ENCODE data around the gene MRPL44.

DNA sequence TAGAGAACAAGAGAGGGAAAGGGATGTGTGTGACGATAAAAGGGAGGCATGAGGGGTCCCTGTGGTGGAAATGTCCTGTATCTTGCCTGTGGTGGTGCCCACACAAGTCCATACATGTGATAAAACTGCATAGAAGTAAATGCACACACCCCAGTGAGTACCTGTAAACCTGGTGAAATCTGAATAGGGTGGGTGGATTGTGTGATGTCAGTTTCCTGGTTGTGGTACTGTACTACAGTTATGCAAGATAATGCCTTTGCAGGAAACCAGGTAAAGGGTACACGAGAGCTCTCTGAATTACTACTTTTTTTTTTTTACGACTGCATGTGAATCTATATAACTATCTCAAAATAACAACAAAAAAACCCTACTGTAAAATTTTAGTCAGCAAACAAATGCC, 59.7 kb downstream of the MRPL44 start:
- TF ChIP-seq, protein P1, sequence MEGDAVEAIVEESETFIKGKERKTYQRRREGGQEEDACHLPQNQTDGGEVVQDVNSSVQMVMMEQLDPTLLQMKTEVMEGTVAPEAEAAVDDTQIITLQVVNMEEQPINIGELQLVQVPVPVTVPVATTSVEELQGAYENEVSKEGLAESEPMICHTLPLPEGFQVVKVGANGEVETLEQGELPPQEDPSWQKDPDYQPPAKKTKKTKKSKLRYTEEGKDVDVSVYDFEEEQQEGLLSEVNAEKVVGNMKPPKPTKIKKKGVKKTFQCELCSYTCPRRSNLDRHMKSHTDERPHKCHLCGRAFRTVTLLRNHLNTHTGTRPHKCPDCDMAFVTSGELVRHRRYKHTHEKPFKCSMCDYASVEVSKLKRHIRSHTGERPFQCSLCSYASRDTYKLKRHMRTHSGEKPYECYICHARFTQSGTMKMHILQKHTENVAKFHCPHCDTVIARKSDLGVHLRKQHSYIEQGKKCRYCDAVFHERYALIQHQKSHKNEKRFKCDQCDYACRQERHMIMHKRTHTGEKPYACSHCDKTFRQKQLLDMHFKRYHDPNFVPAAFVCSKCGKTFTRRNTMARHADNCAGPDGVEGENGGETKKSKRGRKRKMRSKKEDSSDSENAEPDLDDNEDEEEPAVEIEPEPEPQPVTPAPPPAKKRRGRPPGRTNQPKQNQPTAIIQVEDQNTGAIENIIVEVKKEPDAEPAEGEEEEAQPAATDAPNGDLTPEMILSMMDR (IDR thresholded peaks at IDR 0.05), result no peak
- no peak for TF ChIP-seq EZH2 (IDR thresholded peaks at IDR 0.05; ENCODE audit: borderline replicate concordance, insufficient read depth, low read depth, low read length, poor library complexity, severe bottlenecking)
